ENCODE measurements around the gene MYO5B.

The MYO5B gene

GRCh38 chr18:49970319-49970718 is 224.6 kb downstream of the MYO5B start:
- no peak overlapping the region for H3K4me3 ChIP-seq (ENCODE audit: low read depth, low read length)
- DNase-seq (ENCODE audit: low read depth): no peak
- no peak for TF ChIP-seq MYC (IDR thresholded peaks at IDR 0.05; ENCODE audit: low read depth, low read length)
- TF ChIP-seq CTCF (IDR thresholded peaks at IDR 0.05; ENCODE audit: low read depth, low read length): no peak
- TF ChIP-seq MAX (IDR thresholded peaks at IDR 0.05; ENCODE audit: low read depth, low read length): no peak
- TF ChIP-seq POLR2A (IDR thresholded peaks at IDR 0.05; ENCODE audit: extremely low read depth, insufficient read length): no peak

- no peak overlapping the region for H3K4me3 ChIP-seq (ENCODE audit: low read depth, low read length)
- no peak for DNase-seq (ENCODE audit: low read depth)
- TF ChIP-seq POLR2A (IDR thresholded peaks at IDR 0.05; ENCODE audit: extremely low read depth, insufficient read length) (no peak), MAX (IDR thresholded peaks at IDR 0.05; ENCODE audit: low read depth, low read length) (no peak), CTCF (IDR thresholded peaks at IDR 0.05; ENCODE audit: low read depth, low read length) (no peak)
Observed at GRCh38 chr18:49968644-49969309, 226.2 kb downstream of the MYO5B start.

DNA sequence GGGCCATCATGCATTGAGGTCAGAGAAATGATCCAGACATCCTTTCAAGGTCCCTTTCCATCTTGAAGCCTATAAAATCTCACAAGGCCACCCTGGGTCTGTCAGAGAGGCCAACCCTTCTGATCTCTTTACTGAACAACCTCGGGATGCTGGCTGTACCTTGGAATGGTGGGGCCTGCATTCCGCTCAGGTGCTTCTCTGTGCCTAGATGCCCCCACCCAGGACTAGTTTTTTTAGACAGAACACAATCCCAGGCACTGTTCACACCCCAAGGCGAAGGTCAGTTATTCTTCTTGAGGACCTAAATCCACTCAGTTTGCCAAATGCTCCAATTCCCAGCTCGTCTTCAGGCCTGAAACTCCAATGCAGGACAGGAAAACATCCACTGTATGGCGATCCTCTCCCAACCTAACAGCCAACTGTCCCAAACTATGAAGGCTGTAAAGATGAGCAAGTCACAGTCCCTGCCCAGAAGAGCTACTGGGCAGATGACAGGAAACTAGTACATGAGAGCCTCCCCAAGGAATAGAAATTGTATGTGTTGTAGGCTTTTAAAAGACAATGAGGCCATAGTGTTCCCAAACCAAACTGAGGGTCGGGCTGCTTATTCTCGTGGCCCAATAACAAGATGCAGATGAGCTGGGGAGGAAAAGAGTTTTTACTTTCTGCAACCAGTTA is 227.2 kb downstream of the MYO5B start:
- no peak for TF ChIP-seq CTCF (IDR thresholded peaks at IDR 0.05; ENCODE audit: low read depth, low read length)
- no peak overlapping the region for H3K4me3 ChIP-seq (ENCODE audit: low read depth, low read length)
- no peak for DNase-seq (ENCODE audit: low read depth)

GRCh38 chr18:49967171-49967570 is 227.8 kb downstream of the MYO5B start:
- DNase-seq (ENCODE audit: low read depth): no peak
- no peak overlapping the region for H3K4me3 ChIP-seq (ENCODE audit: low read depth, low read length)
- TF ChIP-seq CTCF (IDR thresholded peaks at IDR 0.05; ENCODE audit: low read depth, low read length) (no peak), MYC (IDR thresholded peaks at IDR 0.05; ENCODE audit: low read depth, low read length) (no peak), POLR2A (IDR thresholded peaks at IDR 0.05; ENCODE audit: extremely low read depth, insufficient read length) (no peak), MAX (IDR thresholded peaks at IDR 0.05; ENCODE audit: low read depth, low read length) (no peak)

- no peak overlapping the region for H3K4me3 ChIP-seq (ENCODE audit: low read depth, low read length)
- DNase-seq (ENCODE audit: low read depth): no peak
- no peak for TF ChIP-seq CTCF (IDR thresholded peaks at IDR 0.05; ENCODE audit: low read depth, low read length)
- TF ChIP-seq MAX (IDR thresholded peaks at IDR 0.05; ENCODE audit: low read depth, low read length): no peak
- no peak for TF ChIP-seq MYC (IDR thresholded peaks at IDR 0.05; ENCODE audit: low read depth, low read length)
- TF ChIP-seq POLR2A (IDR thresholded peaks at IDR 0.05; ENCODE audit: extremely low read depth, insufficient read length): no peak
Observed at GRCh38 chr18:49966090-49966489, 228.9 kb downstream of the MYO5B start.

Measured in NB4 (cell line).